Measurements from ENCODE around the gene SEMA4C. TPM values are rescaled to one million over a fixed set of nuclear protein-coding genes. Genes with fewer than 3 reads are reported as not detected.

The SEMA4C gene
- total RNA-seq, 4 donors from 2014 or later = 10.4 to 27.1 (median 17.8) TPM

- TF ChIP-seq, protein P1, sequence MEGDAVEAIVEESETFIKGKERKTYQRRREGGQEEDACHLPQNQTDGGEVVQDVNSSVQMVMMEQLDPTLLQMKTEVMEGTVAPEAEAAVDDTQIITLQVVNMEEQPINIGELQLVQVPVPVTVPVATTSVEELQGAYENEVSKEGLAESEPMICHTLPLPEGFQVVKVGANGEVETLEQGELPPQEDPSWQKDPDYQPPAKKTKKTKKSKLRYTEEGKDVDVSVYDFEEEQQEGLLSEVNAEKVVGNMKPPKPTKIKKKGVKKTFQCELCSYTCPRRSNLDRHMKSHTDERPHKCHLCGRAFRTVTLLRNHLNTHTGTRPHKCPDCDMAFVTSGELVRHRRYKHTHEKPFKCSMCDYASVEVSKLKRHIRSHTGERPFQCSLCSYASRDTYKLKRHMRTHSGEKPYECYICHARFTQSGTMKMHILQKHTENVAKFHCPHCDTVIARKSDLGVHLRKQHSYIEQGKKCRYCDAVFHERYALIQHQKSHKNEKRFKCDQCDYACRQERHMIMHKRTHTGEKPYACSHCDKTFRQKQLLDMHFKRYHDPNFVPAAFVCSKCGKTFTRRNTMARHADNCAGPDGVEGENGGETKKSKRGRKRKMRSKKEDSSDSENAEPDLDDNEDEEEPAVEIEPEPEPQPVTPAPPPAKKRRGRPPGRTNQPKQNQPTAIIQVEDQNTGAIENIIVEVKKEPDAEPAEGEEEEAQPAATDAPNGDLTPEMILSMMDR (IDR thresholded peaks at IDR 0.05; ENCODE audit: low read depth) = no peak
Measured at GRCh38 chr2:96824079-96824870, 45.6 kb downstream of the SEMA4C start.

DNA sequence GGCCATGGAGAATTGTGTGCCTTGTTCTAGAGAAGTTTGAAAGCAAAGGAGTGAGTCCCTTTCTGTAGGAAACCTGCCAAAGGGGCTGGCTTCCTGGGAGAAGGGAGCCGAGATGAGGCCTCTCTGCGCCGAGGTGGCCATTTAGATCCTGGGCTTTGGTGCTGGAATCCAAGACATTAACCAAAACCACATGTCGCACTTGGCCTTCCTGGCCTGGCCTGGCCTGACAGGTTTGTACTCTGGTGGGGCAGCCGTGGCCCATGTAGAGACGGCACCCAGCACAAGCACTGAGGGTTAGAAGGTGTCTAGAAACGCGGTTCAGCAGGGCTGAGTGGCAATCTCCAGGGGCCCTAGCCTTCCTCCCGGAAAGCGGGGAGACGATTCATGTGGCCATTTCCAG, 46.7 kb downstream of the SEMA4C start:
- TF ChIP-seq, protein P1 (IDR thresholded peaks at IDR 0.05; ENCODE audit: low read depth) = no peak

DNA sequence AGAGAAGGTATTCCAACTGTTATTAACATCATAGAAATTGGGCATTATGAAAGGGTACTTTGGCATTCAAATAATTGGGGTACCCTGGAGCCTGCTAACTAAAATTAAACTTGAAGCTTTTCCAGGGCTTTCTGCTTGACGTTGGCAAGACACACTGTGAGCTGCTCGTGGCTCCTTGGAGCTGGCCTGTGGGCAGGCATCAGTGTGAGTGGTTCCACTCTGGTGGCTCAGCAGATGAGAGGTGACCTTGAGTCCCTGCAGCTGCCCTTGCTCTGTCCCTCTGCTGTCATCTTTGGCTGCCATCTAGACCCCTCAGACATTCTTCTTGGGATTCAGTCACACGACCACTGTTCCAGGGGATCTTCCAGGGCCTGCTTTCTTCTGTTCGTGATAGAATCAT, 47.1 kb downstream of the SEMA4C start:
- TF ChIP-seq, protein P1 (IDR thresholded peaks at IDR 0.05; ENCODE audit: low read depth) = no peak

- TF ChIP-seq, protein P1 (IDR thresholded peaks at IDR 0.05; ENCODE audit: low read depth) = no peak
Measured at GRCh38 chr2:96821113-96821675, 48.7 kb downstream of the SEMA4C start.

GRCh38 chr2:96819876-96820511, 49.9 kb downstream of the SEMA4C start:
- TF ChIP-seq, protein P1 (IDR thresholded peaks at IDR 0.05; ENCODE audit: low read depth) = no peak

DNA sequence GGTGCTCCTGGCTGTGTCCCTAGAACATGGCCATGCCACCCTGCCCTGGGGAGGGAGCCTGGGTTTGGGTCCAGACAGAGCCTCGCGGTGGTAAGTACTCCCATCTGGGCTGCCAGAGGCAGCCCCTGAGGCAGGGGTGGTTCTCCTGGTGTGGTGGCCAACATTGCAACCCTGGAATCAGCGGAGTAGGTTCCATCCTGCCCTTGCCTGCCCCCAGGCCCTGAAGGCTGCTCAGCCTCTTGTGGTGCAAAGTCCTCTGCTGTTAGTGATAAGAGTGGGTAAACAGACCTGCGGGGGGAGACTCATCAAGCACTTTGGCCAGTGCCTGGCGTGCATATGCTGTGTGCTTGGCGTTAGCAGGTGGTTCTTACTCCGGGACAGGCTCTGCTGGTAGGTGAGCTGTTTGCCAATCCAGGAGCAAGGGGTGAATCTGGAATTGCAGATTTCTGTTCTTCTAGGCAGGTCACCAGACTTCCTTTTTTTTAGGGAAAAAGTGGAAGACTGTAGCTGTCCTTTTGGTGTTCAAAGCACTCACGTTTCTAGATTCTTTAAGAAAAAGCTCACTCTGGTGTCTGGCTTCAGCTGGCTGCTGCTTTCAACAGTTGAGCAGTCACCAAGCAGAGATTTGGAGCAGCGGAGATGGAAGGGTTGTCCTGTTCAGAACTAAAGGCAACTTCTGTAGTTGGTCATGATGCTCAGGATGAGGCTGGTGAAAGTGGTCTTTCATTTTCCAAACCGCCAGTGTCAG, 50.6 kb downstream of the SEMA4C start:
- TF ChIP-seq, protein P1 (IDR thresholded peaks at IDR 0.05; ENCODE audit: low read depth) = no peak
